GM18507 (cell line): ENCODE results near the gene TEPSIN.
"Not testable (repeated sequence)": the region's sequence is repeated elsewhere in the genome, so short reads cannot be mapped to it uniquely, and the experiment has no call there.

Experiments used
- DNase-seq: peaks from one replicate; pipeline ENCODE4 v3.0.0; 2011; ENCODE audit warnings: low read depth; ENCODE audit not compliant: insufficient read length; ENCODE audit errors: extremely low spot score
- FAIRE-seq: peaks from 2 replicates; lab custom pipeline; 2011; peaks lifted over from hg19 to GRCh38; lab: Jason Lieb, UNC

TEPSIN gene

GRCh38 chr17:81228420-81228819, 10.4 kb downstream of the TEPSIN start:
- DNase-seq (no peak), FAIRE-seq (peak; percentile 76)

GRCh38 chr17:81227630-81228029, 11.2 kb downstream of the TEPSIN start:
- not testable (repeated sequence) for DNase-seq
- FAIRE-seq: peak; percentile 69

DNA sequence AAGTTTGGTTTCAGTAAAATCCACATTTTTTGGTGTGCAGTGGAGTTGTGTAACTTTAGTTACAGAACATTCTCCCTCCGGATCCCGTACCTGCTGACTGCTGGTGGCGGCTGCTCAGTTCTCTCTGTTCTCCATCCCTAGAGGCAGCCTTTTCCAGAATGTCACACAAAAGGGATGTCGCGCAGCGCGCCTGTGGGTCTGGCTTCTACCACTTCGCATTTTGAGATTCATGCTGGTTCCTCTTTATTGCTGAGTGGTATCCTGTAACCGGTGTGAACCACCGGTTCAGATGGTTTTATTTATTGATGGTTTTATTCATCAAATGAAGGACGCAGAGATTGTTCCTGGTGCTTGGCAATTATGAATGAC, 15.1 kb downstream of the TEPSIN start:
- no peak for DNase-seq
- no peak for FAIRE-seq

- FAIRE-seq (peak; percentile 93), DNase-seq (peak; percentile 99)
These were observed 15.7 kb downstream of the TEPSIN start, which contains the start of gene CEP131 for GRCh38 chr17:81222906-81223761. CEP131 (minus strand) TSS chr17:81222965; CDS start chr17:81220056, 2,909 bp downstream.

GRCh38 chr17:81222620-81222905, 16.3 kb downstream of the TEPSIN start:
- FAIRE-seq: no peak
- DNase-seq: no peak

- no peak for FAIRE-seq
- DNase-seq: no peak
These were observed 16.8 kb downstream of the TEPSIN start for GRCh38 chr17:81221842-81222619.

DNA sequence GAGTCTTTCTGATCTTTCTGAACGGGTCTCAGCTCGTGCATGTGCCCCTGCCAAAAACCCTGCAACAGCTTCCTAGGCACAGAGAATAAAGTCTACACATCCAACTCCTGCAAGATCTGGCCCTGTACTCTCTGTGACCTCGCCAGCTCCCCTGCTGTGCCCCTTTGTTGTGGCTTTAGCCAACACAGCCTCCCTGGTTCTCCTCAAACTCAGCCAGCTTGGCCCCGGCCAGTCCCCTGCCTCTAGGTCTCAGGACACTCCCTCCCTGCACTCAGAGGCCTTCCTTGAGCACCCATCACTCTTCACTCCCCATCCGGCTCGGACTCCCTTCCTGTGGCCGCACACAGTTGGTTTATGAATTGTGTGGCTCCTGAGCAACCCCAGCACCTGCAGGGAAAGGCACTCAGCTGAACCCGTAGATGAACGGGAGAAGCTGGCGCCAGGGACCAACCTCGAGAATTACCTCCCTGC, 17.4 kb downstream of the TEPSIN start:
- DNase-seq: no peak
- FAIRE-seq: no peak

DNA sequence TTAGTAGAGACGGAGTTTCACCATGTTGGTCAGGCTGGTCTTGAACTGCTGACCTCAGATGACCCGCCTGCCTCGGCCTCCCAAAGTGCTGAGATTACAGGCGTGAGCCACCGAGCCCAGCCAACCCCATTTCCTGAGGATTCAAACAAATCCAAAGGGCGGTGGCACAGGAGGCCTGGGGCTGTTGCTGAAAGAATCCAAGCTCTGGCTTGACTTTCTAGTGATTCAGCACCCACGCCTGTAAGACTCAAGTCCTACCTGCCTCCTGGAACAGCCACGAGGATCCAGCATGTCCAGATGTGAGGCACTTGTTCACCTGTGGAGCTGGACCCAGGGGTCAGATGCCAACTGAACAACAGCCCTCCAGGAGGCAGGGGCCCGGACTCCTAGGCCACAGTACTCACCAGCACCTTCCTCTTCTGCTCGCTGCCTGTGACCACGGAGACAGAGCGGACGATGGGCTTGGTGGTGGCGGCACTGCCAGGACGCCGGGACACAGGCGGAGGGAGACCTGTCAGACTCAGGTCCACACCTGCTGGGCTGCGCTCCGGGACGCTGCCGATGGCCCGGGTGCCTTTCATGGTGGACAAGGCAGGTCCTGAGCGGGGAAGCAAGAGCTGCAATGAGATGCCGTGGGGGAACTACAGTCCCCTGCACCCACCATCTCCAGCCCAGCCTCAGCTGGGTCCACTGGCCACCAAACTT, 19.2 kb downstream of the TEPSIN start:
- DNase-seq (no peak), FAIRE-seq (no peak)

DNA sequence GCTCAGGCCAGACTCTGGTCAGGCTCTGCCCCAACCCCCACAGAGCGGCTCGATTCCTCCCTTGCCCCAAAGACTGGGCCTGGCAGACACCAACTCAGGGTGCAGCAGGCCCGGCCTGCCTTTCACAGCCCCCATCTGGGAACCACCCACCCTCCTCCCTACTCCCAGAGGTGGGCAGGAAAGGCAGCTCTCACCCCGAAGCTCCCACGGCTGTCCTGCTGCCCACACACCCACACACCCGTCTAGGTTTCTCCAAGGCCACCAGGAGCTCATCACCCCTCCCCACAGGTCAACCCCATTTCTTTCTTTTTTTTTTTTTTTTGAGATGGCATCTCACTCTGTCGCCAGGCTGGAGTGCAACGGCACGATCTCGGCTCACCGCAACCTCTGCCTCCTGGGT, 19.9 kb downstream of the TEPSIN start:
- FAIRE-seq (no peak), DNase-seq (no peak)

GRCh38 chr17:81218459-81218858, 20.4 kb downstream of the TEPSIN start:
- no peak for DNase-seq
- FAIRE-seq: no peak

- FAIRE-seq (no peak), DNase-seq (no peak)
These were observed 21.4 kb downstream of the TEPSIN start for GRCh38 chr17:81217491-81217890.

- DNase-seq (no peak), FAIRE-seq (no peak)
These were observed 24.9 kb downstream of the TEPSIN start for GRCh38 chr17:81213978-81214377.

GRCh38 chr17:81212365-81212764, 26.5 kb downstream of the TEPSIN start:
- no peak for DNase-seq
- FAIRE-seq: no peak

DNA sequence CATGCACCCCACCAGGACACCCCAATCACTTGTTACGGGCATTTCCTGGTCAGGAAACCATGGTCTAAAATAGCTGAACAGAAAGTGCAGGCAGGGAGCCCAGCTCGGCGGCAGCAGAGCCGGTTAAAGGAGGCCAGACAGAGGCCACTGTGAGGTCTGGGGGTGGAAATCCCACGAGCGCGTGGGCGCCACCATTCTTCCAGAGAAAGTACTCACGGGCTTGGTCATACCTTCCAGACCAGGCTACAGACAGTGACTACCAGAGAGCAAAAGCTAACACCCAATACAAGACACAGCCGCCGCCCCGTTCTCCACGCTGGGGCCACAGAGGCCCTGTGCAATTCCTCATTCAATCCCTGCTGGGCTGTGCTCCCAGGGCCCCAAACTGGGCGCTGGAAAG, 28.0 kb downstream of the TEPSIN start:
- DNase-seq: no peak
- no peak for FAIRE-seq

- no peak for FAIRE-seq
- DNase-seq: no peak
These were observed 28.4 kb downstream of the TEPSIN start for GRCh38 chr17:81210466-81210865.

- no peak for DNase-seq
These were observed 29.7 kb downstream of the TEPSIN start for GRCh38 chr17:81209141-81209540.

GRCh38 chr17:81208651-81209050, 30.2 kb downstream of the TEPSIN start:
- FAIRE-seq: no peak
- DNase-seq: no peak

More at GRCh38 chr17:81209141-81209540, 29.7 kb downstream of the TEPSIN start:
- no peak for FAIRE-seq

- FAIRE-seq (peak; percentile 26), DNase-seq (no peak)
These were observed 31.0 kb downstream of the TEPSIN start for GRCh38 chr17:81207610-81208581.

DNA sequence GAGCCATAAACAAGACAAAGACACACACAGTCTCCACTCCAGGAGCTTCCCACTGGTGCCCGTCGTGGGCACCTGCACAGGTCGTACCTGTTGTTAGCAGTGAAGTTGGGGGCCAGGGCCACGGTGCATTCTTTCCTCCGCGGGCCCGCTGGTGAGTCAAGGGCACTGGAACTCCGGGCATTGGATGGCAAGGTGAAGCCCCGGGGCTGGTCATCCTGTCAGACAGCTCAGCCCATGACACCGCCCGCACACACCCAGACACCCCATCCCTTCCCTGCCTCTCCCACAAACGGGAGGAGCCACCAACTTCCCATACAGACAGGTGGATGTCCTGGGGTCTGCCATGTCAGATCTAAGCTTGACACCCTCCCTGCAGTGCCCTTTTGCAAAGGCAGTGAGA, 32.2 kb downstream of the TEPSIN start:
- FAIRE-seq (no peak), DNase-seq (no peak)
